Liver (tissue), 3 donors: ENCODE measurements around the gene GRWD1.

Experiments used
- HNF4A ChIP-seq, 2 donors: conservative IDR thresholded peaks; 2 replicates each; pipeline ENCODE4 v1.6.1; 2016; ENCODE audit warnings: antibody characterized with exemption in 2 of 2, mild to moderate bottlenecking in 2 of 2
- JUND ChIP-seq, 2 donors: IDR thresholded peaks; 2 replicates each; pipeline ENCODE4 v1.6.1; 2016; ENCODE audit warnings: antibody characterized with exemption in 2 of 2
- RXRA ChIP-seq, 2 donors: IDR thresholded peaks; 2 replicates each; pipeline ENCODE4 v1.6.1; 2017 to 2018; ENCODE audit warnings: antibody characterized with exemption in 2 of 2, mild to moderate bottlenecking in 1 of 2
- YY1 ChIP-seq: IDR thresholded peaks from 2 replicates; pipeline ENCODE4 v1.6.1; 2016; ENCODE audit warnings: antibody characterized with exemption, mild to moderate bottlenecking
- TF ChIP-seq, protein P1 (sequence below): fragments of 150-350 bp; IDR thresholded peaks from 2 replicates; pipeline ENCODE4 v1.5.1; 2017; ENCODE audit warnings: improper control_type of control experiment, low read depth, low read length; ENCODE audit not compliant: missing input control
- donor health status: healthy.
- donor health status: healthy.

DNA sequence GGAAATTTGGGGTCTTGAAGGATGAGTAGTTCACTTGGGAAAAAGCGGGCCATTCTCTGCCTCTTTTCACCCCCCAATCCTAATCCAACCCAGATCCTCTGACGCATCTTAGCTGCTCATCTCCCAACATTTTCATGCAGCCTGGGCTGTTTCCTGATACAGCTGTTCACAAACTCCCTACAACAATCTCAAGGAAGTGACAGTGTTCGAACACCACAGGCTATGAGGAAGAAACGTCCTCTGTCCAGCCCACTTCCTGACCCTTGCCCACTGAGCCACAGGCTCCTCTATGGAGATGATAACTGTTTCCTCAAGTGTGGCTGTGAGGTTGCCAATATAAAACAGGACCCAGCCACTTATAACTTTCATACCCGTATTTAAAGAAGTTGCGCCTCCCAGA is 49.6 kb downstream of the GRWD1 start:
- TF ChIP-seq, protein P1, sequence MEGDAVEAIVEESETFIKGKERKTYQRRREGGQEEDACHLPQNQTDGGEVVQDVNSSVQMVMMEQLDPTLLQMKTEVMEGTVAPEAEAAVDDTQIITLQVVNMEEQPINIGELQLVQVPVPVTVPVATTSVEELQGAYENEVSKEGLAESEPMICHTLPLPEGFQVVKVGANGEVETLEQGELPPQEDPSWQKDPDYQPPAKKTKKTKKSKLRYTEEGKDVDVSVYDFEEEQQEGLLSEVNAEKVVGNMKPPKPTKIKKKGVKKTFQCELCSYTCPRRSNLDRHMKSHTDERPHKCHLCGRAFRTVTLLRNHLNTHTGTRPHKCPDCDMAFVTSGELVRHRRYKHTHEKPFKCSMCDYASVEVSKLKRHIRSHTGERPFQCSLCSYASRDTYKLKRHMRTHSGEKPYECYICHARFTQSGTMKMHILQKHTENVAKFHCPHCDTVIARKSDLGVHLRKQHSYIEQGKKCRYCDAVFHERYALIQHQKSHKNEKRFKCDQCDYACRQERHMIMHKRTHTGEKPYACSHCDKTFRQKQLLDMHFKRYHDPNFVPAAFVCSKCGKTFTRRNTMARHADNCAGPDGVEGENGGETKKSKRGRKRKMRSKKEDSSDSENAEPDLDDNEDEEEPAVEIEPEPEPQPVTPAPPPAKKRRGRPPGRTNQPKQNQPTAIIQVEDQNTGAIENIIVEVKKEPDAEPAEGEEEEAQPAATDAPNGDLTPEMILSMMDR, result no peak
- TF ChIP-seq HNF4A (conservative IDR thresholded peaks at IDR 0.05), result no peak
- no peak for TF ChIP-seq RXRA (IDR thresholded peaks at IDR 0.05)
- TF ChIP-seq YY1, result no peak
- no peak for TF ChIP-seq JUND (IDR thresholded peaks at IDR 0.05)
